Hepatic stellate cell (primary cell): ENCODE results near the gene DPCD.

Experiments
- DNase-seq: peaks from one replicate; pipeline ENCODE4 v3.0.0; 2011; ENCODE audit warnings: low spot score

Gene DPCD

GRCh38 chr10:101567165-101568006 is 20.7 kb upstream of the DPCD start:
- DNase-seq: no peak

GRCh38 chr10:101568054-101568745 is 19.9 kb upstream of the DPCD start:
- DNase-seq: no peak

GRCh38 chr10:101569323-101569621 is 18.8 kb upstream of the DPCD start:
- no peak for DNase-seq

GRCh38 chr10:101569622-101570427 is 18.3 kb upstream of the DPCD start:
- DNase-seq: peak; percentile 94

GRCh38 chr10:101570428-101571270 is 17.5 kb upstream of the DPCD start:
- peak; percentile 44 for DNase-seq

- DNase-seq: no peak
Measured at GRCh38 chr10:101571271-101571925, 16.7 kb upstream of the DPCD start.

- no peak for DNase-seq
Measured at GRCh38 chr10:101572126-101572525, 16.0 kb upstream of the DPCD start.

GRCh38 chr10:101572785-101573184 is 15.3 kb upstream of the DPCD start:
- no peak for DNase-seq

- no peak for DNase-seq
Measured at GRCh38 chr10:101573885-101574753, 14.0 kb upstream of the DPCD start.

- DNase-seq: no peak
Measured at GRCh38 chr10:101575091-101575490, 13.0 kb upstream of the DPCD start.

- no peak for DNase-seq
Measured at GRCh38 chr10:101575580-101576210, 12.4 kb upstream of the DPCD start.

- DNase-seq: no peak
Measured at GRCh38 chr10:101576211-101576863, 11.8 kb upstream of the DPCD start.

- no peak for DNase-seq
Measured at GRCh38 chr10:101577121-101577871, 10.8 kb upstream of the DPCD start.

- no peak for DNase-seq
Measured at GRCh38 chr10:101578192-101578591, 9.9 kb upstream of the DPCD start.

- DNase-seq: no peak
Measured at GRCh38 chr10:101578803-101579515, 9.2 kb upstream of the DPCD start.

GRCh38 chr10:101579516-101579870 is 8.6 kb upstream of the DPCD start:
- no peak for DNase-seq

GRCh38 chr10:101580486-101581399 is 7.4 kb upstream of the DPCD start:
- no peak for DNase-seq
